PFSK-1 (cell line): ENCODE measurements around the gene TNFAIP8L2.
A peak's percentile ranks its signal among the peaks of the same experiment; 100 is the strongest.

Experiments
- FOXP2 ChIP-seq: optimal IDR thresholded peaks from 2 replicates; pipeline ENCODE3; 2011; ENCODE audit warnings: borderline replicate concordance, control low read depth, inconsistent platforms; ENCODE audit not compliant: insufficient read depth; ENCODE audit errors: extremely low read length, extremely low read depth
- POLR2AphosphoS5 ChIP-seq: IDR thresholded peaks from 2 replicates; pipeline ENCODE4 v1.6.1; 2012; ENCODE audit warnings: low read depth, mild to moderate bottlenecking, control low read depth, low read length, moderate library complexity
- SIN3A ChIP-seq: IDR thresholded peaks from 2 replicates; pipeline ENCODE4 v1.6.1; 2012; ENCODE audit warnings: mild to moderate bottlenecking, low read length, moderate library complexity, borderline replicate concordance; ENCODE audit not compliant: insufficient read depth
- TAF1 ChIP-seq: IDR thresholded peaks from 2 replicates; pipeline ENCODE4 v1.6.1; 2012; ENCODE audit warnings: low read length, control low read depth, borderline replicate concordance; ENCODE audit not compliant: insufficient read depth
- TF ChIP-seq, protein P1 (sequence below), 2 experiments: IDR thresholded peaks; 2 replicates each; pipeline versions ENCODE4 v1.6.1 to v1.8.0; 2011 to 2012; ENCODE audit warnings: low read depth in 2 of 2, low read length in 2 of 2, control low read depth in 1 of 2, inconsistent platforms in 1 of 2, mild to moderate bottlenecking in 1 of 2, moderate library complexity in 1 of 2; ENCODE audit not compliant: insufficient read depth in 1 of 2

The TNFAIP8L2 gene

DNA sequence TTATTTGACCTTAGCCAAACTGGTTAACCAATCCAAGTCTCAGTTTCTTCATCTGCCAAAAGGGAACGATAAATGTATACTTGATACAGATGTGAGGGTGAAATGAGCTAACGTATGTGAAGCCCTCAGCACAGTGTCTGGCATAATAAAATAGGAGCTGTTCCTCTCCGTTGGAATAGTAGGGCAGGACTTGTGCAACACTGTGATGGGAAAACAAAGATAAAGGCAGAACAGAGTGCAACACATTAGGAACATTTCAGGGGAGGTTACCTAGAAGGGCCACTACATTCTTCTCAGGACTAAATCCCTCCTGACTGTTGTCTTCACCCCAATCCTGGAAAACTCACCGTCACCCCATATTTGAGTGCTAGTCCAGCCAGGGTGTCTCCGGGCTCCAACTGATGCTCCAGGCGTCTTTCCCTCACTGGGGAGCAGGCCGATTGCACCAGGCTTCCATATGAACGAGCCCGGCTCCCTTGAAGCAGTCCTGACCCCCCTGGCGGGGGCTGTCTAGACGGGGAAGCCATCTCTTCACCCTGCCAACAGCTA is 8.4 kb downstream of the TNFAIP8L2 start:
- TF ChIP-seq, protein P1, sequence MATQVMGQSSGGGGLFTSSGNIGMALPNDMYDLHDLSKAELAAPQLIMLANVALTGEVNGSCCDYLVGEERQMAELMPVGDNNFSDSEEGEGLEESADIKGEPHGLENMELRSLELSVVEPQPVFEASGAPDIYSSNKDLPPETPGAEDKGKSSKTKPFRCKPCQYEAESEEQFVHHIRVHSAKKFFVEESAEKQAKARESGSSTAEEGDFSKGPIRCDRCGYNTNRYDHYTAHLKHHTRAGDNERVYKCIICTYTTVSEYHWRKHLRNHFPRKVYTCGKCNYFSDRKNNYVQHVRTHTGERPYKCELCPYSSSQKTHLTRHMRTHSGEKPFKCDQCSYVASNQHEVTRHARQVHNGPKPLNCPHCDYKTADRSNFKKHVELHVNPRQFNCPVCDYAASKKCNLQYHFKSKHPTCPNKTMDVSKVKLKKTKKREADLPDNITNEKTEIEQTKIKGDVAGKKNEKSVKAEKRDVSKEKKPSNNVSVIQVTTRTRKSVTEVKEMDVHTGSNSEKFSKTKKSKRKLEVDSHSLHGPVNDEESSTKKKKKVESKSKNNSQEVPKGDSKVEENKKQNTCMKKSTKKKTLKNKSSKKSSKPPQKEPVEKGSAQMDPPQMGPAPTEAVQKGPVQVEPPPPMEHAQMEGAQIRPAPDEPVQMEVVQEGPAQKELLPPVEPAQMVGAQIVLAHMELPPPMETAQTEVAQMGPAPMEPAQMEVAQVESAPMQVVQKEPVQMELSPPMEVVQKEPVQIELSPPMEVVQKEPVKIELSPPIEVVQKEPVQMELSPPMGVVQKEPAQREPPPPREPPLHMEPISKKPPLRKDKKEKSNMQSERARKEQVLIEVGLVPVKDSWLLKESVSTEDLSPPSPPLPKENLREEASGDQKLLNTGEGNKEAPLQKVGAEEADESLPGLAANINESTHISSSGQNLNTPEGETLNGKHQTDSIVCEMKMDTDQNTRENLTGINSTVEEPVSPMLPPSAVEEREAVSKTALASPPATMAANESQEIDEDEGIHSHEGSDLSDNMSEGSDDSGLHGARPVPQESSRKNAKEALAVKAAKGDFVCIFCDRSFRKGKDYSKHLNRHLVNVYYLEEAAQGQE (IDR thresholded peaks at IDR 0.05; ENCODE audit: insufficient read depth in 1 of 2, low read depth in 2 of 2, low read length in 2 of 2): no peak
- TF ChIP-seq POLR2AphosphoS5 (no peak), SIN3A (no peak), FOXP2 (no peak), TAF1 (no peak)

DNA sequence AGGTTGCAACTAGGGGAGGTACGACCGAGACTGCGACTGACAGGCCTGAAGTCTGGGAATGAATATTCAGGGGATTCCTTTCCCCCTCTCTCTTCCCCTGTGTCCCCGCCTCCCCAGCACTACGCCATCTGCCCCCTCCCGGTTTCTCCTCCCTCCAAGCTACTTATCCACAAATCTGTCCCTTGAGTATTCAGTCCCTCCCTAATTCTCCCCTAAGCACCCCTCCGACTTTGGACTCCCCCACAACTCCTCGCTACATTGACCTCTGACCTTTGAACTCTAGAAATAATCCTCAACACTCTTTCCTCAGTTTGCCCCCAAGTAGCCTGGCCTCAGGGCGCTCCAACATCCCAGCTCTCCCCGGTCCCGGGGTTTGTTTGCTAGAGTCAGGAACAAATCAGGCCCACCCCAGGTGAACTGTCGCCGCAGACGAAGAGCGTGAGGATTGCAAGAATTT is 8.9 kb downstream of the TNFAIP8L2 start:
- TF ChIP-seq POLR2AphosphoS5 (no peak), FOXP2 (no peak), SIN3A (no peak), TAF1 (no peak)
- TF ChIP-seq, protein P1 (IDR thresholded peaks at IDR 0.05; ENCODE audit: insufficient read depth in 1 of 2, low read depth in 2 of 2, low read length in 2 of 2): no peak

DNA sequence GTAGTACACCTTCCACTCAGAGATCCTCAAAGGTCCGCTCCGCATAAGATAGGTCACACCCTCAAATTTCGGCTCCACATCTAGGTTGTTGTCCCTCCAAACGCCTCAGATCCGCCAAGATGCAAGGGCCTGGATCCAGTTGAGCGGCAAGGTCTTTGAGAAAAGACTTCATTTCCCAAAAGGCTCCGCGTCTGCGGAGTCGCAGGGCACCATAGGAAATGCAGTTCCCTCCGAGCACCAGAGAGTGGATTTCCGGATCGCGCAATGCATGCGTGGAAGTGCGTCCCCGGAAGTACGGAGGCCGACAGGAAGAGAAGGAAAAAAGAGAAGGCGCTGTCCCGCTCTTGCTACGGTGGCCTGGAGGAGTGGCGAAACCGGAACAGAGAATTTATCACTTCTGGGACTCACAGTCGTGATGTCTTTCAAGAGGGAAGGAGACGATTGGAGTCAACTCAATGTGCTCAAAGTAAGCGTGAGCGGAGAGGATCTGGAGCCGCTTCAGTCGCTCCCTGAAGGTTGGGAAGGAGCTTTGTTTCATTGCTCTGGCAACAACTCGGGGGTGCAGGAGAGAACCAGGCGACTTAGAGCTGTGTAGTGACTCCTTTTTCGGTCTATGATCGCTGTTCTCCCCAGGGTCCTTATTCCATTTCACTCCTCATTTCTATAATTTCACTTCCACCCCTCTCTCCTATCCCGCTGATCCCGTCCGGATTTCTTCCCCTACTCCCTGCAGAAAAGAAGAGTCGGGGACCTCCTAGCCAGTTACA is 9.5 kb downstream of the TNFAIP8L2 start, which contains the start of the genes LYSMD1 and SCNM1:
LYSMD1 (minus strand) TSS at position 165 of the 767 bp plus-strand sequence. CDS start 644 bp downstream, outside the sequence.
SCNM1 (plus strand) TSS at position 407 of the 767 bp plus-strand sequence; CDS start at position 416, 9 bp downstream.
- TF ChIP-seq TAF1 (peak; percentile 79; the same call in 1 of the 2 replicates), FOXP2 (peak; percentile 83), SIN3A (peak; percentile 84; the same call in 1 of the 2 replicates), POLR2AphosphoS5 (peak; percentile 91)
- TF ChIP-seq, protein P1 (IDR thresholded peaks at IDR 0.05; ENCODE audit: insufficient read depth in 1 of 2, low read depth in 2 of 2, low read length in 2 of 2): peak; percentile 65 to 81; a peak in 3 of 4 replicates

DNA sequence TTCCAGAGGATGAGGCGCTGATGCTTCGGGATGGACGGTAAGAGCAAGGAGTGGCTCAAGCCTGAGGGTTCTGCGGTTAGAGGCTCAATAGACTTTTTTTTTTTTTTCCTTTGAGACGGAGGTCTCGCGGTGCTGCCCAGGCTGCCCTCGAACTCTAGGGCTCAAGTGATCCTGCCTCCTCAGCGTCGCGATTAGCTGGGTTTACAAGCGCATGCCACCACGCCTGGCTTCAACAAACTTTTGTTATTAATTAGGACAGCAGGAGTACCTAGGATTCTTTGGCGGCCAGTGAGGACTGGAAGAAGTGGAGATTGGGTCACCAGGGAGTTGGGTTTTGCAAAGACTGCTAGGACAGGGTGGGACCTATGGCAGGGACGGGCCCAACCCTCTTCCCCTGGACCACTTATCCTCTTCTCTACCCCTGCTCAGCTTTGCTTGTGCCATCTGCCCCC is 10.1 kb downstream of the TNFAIP8L2 start:
- no peak for TF ChIP-seq TAF1
- TF ChIP-seq, protein P1 (IDR thresholded peaks at IDR 0.05; ENCODE audit: insufficient read depth in 1 of 2, low read depth in 2 of 2, low read length in 2 of 2): no peak
- no peak for TF ChIP-seq FOXP2
- no peak for TF ChIP-seq SIN3A
- TF ChIP-seq POLR2AphosphoS5: no peak
